GM12892 (cell line): ENCODE measurements around the gene SLC35A4.

ENCODE experiments used
- POLR2A ChIP-seq: IDR thresholded peaks from 2 replicates; pipeline ENCODE4 v1.6.1; 2011; ENCODE audit warnings: low read depth, low read length, control low read depth
- POLR2AphosphoS5 ChIP-seq: IDR thresholded peaks from 2 replicates; pipeline ENCODE4 v1.6.1; 2011; ENCODE audit warnings: low read depth, low read length, control low read depth

DNA sequence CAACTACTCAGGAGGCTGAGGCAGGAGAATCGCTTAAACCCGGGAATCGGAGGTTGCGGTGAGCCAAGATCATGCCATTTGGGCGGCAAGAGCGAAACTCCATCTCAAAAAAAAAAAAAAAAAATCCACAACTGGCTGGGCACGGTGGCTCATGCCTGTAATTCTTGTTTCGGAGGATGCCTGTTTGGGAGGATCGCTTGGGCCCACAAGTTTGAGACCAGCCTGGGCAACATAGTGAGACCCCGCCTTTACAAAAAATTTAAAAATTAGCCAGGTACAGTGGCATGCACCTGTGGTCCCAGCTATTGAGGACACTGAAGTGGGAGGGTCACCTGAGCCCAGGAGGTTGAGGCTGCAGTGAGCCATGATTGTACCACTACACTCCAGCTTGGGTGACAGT, 19.0 kb upstream of the SLC35A4 start:
- TF ChIP-seq POLR2AphosphoS5 (no peak), POLR2A (no peak)
